CD1c-positive myeloid dendritic cell (primary cell): ENCODE data around the gene SSBP4.
A peak's percentile ranks its signal among the peaks of the same experiment; 100 is the strongest.

ENCODE experiments used
- DNase-seq: peaks from one replicate; pipeline ENCODE4 v3.0.0-alpha.2; 2016; ENCODE audit errors: extremely low spot score

Gene SSBP4

DNA sequence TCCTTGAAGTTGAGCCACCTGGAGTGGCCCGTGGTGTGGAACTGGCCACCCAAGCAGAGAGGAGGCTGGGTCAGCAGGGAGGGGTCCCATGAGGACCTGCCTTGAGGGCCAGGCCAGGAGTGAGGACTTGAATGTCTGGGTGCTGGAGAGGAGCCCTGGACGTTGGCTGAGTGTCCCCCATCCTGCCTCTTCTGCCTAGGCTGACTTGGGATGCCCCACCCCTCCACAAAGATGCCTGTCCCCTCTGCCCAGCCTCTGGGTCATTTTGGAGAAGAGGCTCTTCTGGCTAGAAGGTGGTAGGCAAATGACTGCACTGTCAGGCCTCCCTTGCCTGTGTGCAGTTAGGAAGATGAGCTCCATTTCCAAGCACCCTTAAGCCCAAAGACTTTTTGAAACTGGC, 1.7 kb downstream of the SSBP4 start:
- no peak for DNase-seq

DNA sequence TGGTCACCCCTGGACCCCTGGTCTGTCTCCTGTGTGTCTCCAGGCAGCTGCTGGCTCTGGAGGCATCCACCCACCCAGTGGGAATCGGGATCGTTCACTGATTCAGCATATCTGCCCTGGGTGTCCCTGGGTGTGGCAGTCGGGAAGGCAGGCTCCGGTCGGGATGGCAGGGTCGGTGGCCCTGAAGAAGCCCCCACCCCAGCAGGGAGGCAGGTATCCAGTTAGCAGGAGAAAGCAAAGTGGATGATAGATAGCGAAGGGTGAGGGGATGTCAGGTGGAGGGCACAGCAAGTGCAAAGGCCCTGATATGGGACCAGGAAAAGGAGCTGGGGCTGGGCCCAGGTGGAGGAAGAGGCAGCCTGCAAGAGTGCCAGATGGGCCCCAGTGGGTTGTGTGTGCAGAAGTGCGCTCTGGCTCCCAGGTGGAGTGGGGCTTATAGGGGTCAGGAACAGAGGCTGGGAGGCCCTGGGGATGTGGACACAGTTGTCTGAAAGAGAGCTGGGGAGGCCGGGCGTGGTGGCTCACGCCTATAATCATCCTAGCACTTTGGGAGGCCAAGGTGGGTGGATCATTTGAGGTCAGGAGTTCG, 2.3 kb downstream of the SSBP4 start:
- no peak for DNase-seq

DNA sequence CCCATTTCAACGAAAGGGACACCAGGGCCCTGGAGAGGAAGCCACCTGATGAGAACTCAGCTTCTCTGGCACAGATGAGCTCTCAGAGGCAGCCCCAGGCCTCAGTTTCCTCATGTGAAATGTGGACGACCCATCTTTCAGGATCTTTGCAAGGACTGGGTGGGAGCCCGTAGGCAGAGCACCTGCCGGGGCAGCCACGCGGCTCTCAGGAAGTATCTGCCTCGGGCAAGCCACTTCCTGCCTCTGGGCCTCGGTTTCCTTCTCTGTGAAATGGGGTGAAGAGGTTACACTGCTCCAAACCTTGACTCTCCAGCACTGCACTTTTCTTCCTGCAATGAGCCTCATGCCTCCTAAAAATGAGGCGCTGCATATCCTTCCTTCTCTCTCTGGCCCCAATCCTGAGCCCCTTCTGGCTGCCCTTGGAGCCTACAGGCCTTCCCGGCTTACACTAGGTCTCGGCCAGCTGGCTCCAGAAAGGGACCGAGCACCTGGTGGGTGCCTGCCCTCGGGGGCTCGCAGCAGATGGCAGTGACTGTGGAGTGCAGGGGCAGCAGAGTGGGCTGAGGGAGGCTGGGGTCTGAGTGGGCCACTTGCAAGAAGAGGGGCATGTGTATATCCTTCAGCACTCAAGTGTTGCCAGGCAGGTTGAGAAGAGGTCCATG, 3.5 kb downstream of the SSBP4 start:
- DNase-seq = no peak

DNA sequence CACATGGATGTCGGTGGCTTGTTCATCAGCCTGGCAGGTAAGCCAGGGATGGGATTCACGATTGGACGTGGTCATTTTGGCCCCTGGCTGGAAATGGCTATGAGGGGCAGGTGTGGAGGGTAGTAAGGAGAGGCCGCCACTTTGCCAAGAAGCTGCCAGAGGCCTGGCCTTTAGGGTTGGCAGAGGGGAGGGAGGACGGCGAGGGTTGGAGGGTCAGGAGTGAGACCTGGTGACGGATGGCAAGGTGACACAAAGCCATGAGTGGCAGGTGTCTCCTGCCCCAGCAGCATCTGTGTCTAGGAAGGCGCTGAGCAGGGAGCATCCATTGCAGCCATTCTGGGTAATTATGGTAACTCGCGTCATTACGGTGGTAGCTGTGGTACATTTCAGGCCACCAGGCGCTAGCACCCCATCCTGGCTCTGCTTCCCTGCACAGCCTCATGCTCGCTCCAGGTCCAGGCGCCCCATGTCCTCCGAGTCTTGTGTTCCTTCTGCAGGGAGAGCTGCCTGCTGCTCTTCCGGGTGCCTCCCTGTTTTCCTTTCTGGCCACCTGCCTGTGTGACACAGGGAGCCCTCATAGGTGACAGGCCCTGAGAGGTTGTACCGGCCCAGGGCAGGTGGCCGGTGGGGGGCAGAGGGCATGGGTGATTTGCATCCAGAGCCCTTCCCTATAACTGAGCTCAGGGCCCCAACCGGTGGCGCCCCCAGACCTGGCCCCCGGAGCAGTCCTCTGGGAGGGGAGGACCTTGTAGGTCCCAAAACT, 4.2 kb downstream of the SSBP4 start:
- DNase-seq = no peak

DNA sequence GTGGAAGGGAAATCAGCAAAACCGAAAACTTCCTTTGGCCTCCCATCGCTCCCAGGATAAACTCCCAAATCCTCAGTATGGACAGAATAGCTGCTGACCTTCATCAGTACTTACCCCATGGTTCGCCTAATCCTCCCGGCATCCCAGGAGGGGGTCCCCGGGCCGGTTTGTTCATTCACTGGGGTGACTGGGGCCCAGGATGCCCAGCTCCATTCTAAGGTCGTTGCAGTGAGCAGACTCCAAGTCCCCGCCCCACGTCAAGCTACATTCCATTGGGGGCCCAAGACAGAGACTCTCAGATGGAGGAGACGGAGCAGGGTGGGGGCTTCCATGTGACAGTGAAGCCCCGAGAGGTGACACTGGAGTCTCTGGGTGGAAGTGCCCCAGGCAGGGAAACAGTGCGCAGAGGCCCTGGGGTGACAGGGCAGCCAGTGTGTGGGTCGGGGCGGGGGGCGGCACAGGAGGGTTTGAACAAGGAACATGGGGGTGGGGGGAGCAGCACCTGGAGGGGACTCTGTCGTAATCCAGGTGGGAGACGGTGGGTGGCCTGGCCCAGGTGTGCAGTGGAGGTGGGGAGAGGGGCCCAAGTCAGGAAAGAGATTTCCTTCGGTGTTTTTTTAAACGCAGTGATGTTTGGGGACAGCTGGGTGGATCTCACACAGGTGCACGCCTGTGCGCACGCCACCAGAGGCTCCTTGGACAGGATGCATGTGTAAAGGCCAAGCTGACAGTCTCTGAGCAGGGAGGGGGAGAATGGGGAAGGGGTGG, 5.1 kb downstream of the SSBP4 start:
- no peak for DNase-seq

DNA sequence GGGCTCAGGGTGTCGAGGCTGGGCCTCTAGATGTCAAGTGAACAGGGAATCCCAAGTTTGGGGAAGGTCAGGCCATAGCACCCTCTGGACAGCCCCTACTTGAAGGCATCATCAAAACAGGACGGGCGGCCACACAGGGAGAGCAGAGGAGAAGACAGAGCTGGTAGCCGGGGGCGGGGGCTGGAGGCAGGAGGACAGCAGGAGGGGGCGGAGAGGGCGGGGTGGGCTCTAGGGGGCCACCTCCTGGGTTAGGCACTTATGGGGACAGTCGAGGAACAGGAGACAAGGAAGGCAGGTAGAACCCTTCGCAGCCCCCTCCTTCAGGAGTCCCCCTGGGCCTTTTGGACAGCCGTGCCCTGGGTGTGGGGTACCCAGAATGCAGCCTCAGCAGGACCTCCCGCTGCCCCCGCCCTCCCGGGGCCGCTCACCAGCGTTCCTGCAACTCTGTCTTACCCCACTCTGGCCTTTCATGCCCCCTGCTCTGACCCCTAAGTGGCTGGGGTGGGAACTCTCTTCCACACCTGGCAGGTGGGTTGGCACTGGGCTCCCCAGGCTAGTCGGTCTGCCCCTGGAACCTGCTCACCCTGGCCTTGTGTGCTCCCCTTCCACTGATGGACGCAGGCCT, 5.8 kb downstream of the SSBP4 start:
- DNase-seq = no peak

DNA sequence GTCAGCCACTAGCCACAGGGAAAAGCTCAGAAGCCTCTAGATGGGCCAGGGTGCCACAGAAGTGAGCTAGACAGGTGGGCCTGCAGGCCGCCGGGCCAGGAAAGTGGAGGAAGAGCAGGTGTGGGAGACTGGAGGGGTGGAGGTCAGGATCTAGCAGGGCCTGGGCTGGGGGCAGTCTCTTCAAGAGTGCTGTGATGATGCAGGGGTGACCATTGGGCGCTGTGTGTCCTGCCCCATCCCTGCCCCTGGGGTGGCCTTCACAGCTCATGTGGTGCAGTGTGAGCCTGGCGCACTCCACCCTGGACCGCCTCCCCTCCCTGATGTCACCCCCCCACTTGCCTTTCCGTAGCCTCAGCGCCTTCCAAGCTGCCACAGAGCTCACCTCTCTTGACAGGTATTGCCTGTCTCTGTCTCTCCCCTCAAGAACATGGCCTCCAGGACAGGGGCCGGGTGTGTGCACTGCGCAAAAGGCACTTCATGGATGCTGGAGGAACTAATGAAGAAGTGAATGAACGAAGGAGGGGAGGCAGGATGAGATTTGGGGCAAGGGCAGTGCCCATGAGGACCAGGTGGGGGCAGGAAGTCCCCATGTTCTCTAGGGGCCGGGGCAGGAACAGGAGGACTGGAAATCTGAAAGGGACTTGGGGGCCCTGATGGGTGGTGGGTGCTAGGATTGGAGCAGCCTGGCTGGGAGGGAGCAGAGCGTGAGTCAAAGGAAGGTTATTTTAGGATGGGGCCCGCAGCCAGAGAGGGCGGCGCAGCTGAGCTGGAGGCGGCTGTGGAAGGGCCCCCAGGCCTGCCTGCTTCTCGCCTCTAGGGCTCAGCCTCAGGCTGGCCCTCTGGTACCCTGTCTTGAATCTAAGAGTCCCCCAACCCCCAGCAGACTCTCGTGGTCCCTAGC, 6.6 kb downstream of the SSBP4 start:
- no peak for DNase-seq

DNA sequence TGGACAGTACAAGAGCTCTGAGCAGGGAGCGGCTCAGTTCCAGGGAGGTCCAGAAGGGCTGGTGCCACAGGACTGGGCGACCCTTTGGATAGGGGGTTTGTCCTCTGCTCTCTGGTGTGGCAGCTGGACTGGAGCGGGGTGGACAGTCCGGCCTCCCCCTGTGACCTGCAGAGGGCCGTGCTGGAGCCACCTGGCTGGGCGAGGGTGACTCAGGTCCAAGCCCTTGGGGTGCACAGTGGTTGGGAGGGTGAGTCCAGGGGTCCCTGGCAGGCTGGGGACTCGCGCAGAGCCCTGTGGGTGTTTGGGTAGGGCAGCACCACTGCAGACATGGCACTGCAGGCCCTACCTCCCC, 7.2 kb downstream of the SSBP4 start:
- DNase-seq = no peak

DNA sequence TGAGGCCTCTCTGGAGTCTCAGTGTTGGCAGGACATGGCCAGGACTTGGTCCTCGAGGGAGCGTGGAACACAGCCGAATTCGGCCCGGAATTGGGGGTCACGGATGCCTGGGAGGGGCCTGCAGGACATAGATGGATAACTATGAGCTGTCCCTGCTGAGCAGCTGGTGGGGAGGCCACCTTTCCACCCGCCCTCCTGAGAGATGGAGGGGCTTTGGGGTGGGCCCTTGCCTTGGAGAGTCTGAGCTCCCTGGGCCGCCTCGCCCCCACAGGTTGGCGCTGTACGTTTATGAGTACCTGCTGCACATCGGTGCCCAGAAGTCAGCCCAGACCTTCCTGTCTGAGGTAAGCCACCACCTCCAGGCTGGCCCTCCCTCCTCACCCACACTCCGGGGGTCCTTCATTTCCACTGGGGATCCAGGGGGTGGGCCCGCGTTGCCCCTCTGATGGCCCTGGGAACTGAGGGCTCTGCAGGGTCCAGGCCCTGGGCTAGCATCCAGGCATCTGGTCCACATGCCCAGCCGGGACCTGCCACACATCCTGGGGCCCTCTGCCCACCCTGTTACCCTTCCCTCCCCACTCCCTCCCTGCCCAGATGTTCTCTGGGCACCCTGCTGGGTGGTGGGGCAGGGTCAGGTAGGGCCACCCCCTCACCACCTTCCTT, 8.0 kb downstream of the SSBP4 start:
- no peak for DNase-seq

DNA sequence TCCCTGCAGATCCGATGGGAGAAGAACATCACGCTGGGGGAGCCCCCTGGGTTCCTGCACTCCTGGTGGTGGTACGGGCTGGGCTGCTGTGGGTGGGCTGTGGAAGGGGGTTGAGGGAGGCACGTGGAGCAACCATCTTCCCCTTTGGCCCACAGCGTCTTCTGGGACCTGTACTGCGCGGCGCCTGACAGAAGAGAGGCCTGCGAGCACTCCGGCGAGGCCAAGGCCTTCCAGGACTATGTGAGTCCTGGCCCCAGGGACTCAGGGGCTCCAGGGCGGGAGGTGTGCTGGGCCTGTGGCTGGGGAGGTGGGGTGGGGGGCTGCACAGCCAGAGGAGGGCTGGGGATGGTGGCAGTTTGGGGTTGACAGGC, 8.5 kb downstream of the SSBP4 start:
- DNase-seq = no peak

DNA sequence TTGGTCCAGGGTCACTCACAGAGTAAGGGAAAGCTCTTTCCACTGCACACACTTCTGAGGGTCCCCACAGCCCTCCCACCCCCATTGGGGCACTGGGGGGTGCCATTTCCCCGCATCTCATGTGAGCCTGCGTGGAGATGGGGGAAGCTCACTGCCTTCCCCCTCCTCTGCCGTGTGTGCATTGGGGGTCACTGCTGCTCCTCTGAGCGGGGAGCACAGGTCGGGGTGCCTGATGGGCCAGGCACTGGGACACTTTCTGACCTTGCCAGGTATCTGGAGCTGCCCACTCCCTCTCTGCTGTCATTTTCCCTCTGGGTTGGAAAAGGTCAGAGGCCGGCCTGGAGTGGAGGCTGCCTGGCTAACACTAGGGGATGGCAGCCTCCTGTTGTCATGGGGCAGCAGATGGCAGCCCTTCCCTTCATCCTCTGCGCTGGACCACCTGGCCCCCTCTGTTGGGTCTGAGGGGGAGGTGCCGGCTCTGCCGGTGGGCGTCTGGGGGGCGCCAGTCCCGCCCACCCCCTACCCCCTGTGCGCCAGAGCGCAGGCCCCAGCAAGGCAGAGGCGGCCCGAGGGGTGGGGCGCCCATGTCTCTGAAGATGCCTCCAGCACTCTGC, 9.1 kb downstream of the SSBP4 start:
- DNase-seq = no peak

DNA sequence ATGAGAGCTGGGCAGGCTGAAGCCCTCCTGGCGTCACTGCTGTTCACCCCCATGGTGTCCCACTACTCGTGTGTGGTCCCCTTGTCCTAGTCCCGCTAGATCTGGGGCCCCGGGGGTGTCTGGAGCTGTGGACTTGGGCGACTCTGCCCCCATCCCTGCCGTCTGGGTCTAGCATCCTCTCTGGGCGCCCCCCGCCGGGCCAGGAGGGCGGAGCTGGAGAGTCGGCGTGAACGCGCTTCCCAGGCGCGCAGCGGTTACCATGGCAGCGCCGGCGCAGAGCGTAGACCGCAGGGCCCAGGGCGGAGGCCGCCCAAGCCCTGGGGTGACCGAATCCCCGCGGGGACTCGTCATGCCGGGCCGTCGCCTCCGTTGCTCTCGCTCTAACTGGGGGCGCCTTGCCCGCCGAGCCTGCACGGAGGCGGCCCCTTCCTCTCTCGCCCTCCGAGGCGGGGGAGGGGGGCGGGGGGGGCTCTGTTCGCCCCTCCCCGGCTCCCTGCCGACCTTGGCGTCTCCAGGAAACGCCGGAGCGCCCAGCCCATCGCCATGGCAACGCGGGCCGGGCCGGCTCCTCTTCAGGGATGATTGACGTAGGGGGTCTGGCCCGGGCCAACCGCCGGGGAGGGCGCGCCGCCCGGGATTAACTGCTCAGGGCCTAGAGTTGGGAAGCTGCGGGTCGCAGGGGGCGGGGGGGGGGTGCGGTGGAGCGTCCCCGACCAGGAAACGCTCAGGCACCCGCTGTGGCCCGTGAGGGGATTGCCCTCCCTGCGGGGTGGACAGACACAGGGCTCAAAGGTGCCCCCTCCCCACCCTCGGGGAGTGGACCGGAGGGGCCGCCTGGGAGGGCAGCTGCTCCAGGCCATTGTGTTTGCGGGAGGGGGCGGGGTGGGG, 9.8 kb downstream of the SSBP4 start:
- DNase-seq = peak; percentile 89

DNA sequence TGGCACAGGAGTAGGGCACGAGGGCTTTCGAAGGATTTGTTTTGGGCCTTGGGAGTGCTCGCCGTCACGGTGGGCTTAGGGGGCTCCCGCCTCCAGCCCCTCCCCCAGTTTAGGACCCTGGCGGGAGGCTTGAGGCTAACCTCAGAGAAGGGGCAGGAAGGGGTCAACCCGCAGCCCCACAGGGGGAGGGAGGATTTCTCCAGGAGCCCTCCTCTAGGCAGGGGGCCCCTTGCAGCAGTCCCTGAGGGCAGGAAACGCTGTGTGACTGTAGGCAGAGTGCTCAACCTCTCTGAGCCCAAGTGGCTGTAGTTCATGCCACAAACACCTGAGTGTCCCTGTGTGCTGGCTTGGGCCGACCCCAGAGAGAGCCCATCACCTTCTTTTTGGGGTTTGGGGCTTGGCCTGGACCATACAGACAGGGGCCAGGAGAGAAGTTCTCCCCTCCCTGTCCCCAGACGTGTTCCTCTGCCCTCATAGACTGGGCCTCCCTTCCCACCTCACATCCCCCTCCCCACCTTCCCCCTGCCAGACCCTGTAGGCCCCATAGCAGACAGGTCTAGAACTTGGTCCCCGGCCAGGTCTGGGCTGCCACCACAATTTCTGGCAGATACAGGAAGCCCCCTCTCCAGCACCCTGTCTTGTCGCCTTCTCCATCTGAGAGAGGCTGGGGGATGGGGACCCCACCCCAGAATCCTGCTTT, 10.7 kb downstream of the SSBP4 start:
- no peak for DNase-seq

DNA sequence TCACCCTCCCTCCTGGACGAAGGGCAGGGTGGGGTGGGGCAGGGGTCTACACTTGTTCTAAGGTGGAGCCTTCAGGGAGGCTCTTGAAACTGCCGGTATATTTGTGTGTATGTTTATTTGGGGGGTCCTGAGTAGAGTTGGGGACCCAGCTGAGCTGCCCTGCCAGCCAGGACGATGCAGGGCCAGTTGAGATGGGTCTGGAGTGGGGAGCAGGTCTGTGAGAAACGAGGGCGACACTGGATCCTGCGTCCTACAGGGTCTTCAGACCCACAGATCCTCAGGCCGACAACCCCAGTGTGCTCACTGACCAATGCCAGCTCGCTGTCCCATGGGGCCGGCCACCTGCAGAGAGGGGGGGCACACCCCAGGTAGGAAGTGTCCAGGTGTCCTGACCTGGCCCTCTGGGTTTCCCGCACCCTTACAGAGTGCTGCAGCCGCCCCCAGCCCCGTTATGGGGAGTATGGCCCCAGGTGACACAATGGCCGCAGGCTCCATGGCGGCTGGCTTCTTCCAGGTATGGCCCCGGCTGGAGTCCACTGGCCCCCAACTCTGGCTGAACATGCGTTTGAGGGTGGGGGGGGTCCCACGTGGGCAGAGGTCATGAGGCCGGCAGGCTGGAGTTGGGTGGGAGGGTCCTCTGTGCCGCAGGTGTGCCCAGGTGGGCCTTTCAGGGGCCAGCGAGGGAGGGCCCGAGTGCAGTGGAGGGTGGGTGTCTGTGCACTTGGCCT, 11.4 kb downstream of the SSBP4 start:
- no peak for DNase-seq

DNA sequence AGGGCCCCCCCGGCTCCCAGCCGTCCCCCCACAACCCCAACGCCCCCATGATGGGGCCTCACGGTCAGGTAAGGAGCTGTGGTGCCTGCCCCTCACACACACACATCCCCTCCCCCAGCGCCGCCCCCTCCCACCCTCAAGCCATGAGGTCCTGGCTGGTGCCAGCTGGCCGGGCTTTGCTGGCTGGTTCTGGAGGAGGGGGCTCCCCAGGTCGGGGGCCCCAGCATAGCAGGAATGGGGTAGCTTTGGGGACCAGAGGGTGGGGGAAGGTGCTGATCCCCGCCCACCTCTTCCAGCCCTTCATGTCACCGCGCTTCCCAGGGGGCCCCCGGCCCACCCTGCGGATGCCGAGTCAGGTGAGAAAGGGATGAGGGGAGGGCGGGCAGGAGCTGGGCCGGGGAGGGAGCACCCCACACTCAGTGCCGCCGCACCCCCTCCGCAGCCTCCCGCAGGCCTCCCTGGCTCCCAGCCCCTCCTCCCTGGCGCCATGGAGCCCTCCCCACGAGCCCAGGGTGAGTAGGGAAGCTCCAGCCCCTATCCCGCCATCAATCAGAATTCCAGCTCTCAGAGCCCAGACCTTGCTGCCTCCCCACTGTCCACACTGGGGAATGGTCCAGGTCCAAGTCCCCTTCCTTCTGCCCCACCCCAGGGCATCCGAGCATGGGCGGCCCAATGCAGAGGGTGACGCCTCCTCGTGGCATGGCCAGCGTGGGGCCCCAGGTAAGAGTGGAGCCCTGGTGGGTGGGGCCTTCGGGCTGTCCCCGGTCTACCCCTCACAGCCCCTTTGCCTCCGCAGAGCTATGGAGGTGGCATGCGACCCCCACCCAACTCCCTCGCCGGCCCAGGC, 12.4 kb downstream of the SSBP4 start:
- DNase-seq = no peak

DNA sequence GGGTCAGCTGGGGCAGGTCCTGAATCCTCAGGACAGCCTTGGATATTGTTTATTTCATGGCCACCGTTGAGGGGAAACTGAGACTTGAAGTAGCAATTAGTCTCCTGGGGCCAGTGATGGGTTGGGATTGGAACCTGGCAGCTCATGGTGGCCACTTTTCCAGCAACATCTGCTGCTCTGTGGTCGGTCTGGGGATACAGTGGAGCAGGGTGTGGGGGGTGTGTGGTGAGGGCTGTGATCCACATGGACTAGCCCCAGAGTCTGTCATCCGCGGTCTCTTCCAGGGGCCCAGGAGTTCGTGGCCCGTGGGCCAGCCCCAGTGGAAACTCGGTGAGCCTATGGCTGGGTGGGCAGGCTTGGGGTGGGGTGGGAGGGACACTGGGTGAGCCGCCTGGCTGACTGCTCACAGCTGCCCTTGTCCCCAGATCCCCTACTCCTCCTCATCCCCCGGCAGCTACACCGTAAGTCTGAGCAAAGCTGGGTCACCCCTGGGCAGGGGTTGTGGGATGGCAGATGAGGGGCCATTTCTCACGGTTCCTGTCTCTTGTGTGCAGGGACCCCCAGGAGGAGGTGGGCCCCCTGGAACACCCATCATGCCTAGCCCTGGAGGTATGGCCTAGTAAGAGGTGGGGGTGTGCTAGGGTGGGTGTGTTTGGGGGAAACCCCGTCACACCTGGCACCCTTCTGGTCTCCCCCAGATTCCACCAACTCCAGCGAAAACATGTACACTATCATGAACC, 13.2 kb downstream of the SSBP4 start:
- no peak for DNase-seq
